Mesothelial cell of epicardium (in vitro differentiated cells): Measurements from ENCODE around the gene TGFB2. TPM values are rescaled to one million over a fixed set of nuclear protein-coding genes. Genes with fewer than 3 reads are reported as not detected.

Experiments used
- DNase-seq, 2 experiments: peaks; one replicate each; pipeline ENCODE4 v3.0.0; 2021; ENCODE audit warnings: low spot score in 2 of 2; ENCODE audit not compliant: unreplicated experiment in 2 of 2
- H3K27ac Mint-ChIP-seq: 2 replicates; pipeline ENCODE4 v1.8.0; 2021; ENCODE audit warnings: mixed read lengths
- H3K27me3 Mint-ChIP-seq: 2 replicates; pipeline ENCODE4 v1.8.0; 2021; ENCODE audit warnings: low read depth, mixed read lengths
- H3K36me3 Mint-ChIP-seq: 2 replicates; pipeline ENCODE4 v1.8.0; 2021; ENCODE audit warnings: mixed read lengths
- H3K4me1 Mint-ChIP-seq: 2 replicates; pipeline ENCODE4 v1.8.0; 2021; ENCODE audit warnings: mixed read lengths
- H3K4me3 Mint-ChIP-seq: 2 replicates; pipeline ENCODE4 v1.8.0; 2021; ENCODE audit warnings: mild to moderate bottlenecking, moderate library complexity, mixed read lengths
- H3K9me3 Mint-ChIP-seq: 2 replicates; pipeline ENCODE4 v1.8.0; 2021; ENCODE audit warnings: mixed read lengths
- total RNA-seq: library from RNA; stranded (reverse); gene quantifications from 3 replicates; pipeline ENCODE4 v1.2.1, GENCODE V29; 2021
- TF ChIP-seq, protein P1 (sequence below): fragments of 200-600 bp; sonication (generic); IDR thresholded peaks from one replicate; pipeline ENCODE4 v1.5.0; 2021; ENCODE audit warnings: antibody characterized with exemption; ENCODE audit not compliant: unreplicated experiment

TGFB2 gene
- total RNA-seq, 1 donor from 2014 or later = 50.6 TPM

GRCh38 chr1:218451415-218451814, 106.3 kb downstream of the TGFB2 start:
- Mint-ChIP-seq H3K27ac (no peak overlapping the region), H3K27me3 (no peaks in the 10 kb centered on the region), H3K4me3 (no peak overlapping the region), H3K9me3 (peaks cover 10% of the 10 kb centered on the region), H3K36me3 (no peaks in the 10 kb centered on the region), H3K4me1 (peaks cover 6% of the 10 kb centered on the region)
- TF ChIP-seq, protein P1, sequence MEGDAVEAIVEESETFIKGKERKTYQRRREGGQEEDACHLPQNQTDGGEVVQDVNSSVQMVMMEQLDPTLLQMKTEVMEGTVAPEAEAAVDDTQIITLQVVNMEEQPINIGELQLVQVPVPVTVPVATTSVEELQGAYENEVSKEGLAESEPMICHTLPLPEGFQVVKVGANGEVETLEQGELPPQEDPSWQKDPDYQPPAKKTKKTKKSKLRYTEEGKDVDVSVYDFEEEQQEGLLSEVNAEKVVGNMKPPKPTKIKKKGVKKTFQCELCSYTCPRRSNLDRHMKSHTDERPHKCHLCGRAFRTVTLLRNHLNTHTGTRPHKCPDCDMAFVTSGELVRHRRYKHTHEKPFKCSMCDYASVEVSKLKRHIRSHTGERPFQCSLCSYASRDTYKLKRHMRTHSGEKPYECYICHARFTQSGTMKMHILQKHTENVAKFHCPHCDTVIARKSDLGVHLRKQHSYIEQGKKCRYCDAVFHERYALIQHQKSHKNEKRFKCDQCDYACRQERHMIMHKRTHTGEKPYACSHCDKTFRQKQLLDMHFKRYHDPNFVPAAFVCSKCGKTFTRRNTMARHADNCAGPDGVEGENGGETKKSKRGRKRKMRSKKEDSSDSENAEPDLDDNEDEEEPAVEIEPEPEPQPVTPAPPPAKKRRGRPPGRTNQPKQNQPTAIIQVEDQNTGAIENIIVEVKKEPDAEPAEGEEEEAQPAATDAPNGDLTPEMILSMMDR = no peak
- no peak for DNase-seq

- no peak overlapping the region for H3K4me3 Mint-ChIP-seq
- no peak overlapping the region for H3K27ac Mint-ChIP-seq
- no peaks in the 10 kb centered on the region for H3K27me3 Mint-ChIP-seq
- DNase-seq = no peak
- no peaks in the 10 kb centered on the region for H3K36me3 Mint-ChIP-seq
- TF ChIP-seq, protein P1 = no peak
- peaks cover 6% of the 10 kb centered on the region for H3K9me3 Mint-ChIP-seq
- H3K4me1 Mint-ChIP-seq = peaks cover 15% of the 10 kb centered on the region
Measured at GRCh38 chr1:218454700-218455282, 109.7 kb downstream of the TGFB2 start.

- no peak for DNase-seq
- Mint-ChIP-seq H3K36me3 (no peaks in the 10 kb centered on the region), H3K4me1 (peaks cover 26% of the 10 kb centered on the region), H3K27me3 (no peaks in the 10 kb centered on the region), H3K4me3 (no peak overlapping the region), H3K27ac (no peak overlapping the region), H3K9me3 (peaks cover 6% of the 10 kb centered on the region)
- TF ChIP-seq, protein P1 = no peak
Measured at GRCh38 chr1:218456444-218456843, 111.3 kb downstream of the TGFB2 start.

- Mint-ChIP-seq H3K36me3 (no peaks in the 10 kb centered on the region), H3K4me3 (no peak overlapping the region), H3K27me3 (no peaks in the 10 kb centered on the region), H3K4me1 (peaks cover 34% of the 10 kb centered on the region), H3K27ac (peak overlapping the region; percentile 90), H3K9me3 (peaks cover 6% of the 10 kb centered on the region)
- TF ChIP-seq, protein P1 = no peak
- DNase-seq = no peak
Measured at GRCh38 chr1:218459450-218459849, 114.3 kb downstream of the TGFB2 start.

DNA sequence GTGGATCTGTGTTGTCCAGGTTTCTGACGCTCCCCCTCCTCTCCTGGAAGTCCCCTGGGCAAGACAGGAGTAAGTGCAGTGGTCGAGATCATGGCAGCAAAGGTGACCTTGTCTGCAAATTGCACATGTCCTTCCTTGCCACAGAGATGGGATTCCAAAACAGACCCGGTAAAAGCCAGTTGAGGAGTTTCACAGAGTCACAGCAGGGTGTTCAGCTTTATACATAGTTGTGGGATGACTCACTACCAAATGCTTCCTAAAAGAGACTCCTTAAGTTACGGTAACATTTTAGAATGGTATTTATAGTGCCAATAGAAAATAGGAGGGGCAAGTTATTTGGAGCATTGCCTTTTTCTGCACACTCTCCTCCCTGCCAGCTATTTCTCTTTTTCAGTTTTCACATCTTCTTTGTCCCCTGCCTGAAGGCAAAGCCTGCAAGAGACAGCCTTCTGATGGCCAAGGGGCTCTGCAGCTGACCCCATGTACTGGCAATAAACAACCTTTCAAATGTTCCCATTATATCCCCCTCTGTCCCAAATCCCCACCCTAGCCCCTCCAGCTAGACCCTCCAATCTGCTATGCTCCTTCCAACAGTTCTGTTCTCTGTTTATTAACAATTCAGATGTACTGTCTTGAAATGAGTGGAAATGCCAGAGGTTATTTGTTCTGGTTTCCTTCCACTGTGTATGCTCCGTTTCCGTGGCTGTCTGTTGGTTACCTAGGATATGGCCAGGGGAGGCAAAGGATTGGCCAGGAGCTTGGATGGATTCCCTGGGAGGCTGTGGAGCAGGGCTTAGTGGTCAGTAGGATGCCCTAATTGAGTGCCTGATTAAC, 115.0 kb downstream of the TGFB2 start:
- peak overlapping the region; percentile 90 for H3K27ac Mint-ChIP-seq
- no peak overlapping the region for H3K4me3 Mint-ChIP-seq
- peaks cover 6% of the 10 kb centered on the region for H3K9me3 Mint-ChIP-seq
- no peaks in the 10 kb centered on the region for H3K36me3 Mint-ChIP-seq
- DNase-seq = no peak
- H3K27me3 Mint-ChIP-seq = no peaks in the 10 kb centered on the region
- peaks cover 34% of the 10 kb centered on the region for H3K4me1 Mint-ChIP-seq
- TF ChIP-seq, protein P1 = no peak
